ENCODE data around the gene ROCK2. TPM values are rescaled to one million over a fixed set of nuclear protein-coding genes. Genes with fewer than 3 reads are reported as not detected.

ROCK2 gene
- total RNA-seq, 1 experiment from 2014 or later: 38.0 TPM

DNA sequence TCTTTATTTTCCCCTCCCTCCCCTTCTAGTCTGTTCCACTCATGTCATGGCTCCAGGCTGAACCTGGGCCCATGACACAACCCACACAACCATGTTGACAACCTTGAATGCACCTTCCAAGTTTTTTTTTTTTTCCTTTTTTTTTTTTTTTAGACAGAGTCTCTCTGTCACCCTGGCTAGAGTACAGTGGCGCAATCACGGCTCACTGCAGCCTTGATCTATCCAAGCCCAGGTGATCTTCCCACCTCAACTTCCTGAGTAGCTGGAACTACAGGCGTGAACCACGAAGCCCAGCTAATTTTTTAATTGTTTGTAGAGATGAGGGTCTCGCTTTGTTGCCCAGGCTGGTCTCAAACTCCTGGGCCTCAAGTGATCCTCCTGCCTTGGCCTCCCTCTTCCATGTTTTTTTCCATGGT is 21.9 kb upstream of the ROCK2 start:
- no peaks in the 10 kb centered on the region for H4K20me1 ChIP-seq (ENCODE audit: insufficient read depth)
- H3K4me2 ChIP-seq: no peak overlapping the region
- no peak overlapping the region for H3K4me3 ChIP-seq
- CTCF ChIA-PET: interaction anchor here (0.6 kb wide), 1 partner anchor 37 kb away, joined by 3 read pairs; no protein-coding TSS in a partner anchor
- intact Hi-C loops (cut with micrococcal nuclease; ENCODE audit: unreplicated experiment): no loop called here
- no peaks in the 10 kb centered on the region for H3K27me3 ChIP-seq (ENCODE audit: insufficient read depth, low read depth)
- POLR2A ChIA-PET (ENCODE audit: unreplicated experiment): no interaction called here
- H3K36me3 ChIP-seq (ENCODE audit: low read depth): no peaks in the 10 kb centered on the region
- H3K4me1 ChIP-seq (replicated peaks; ENCODE audit: insufficient read depth): peaks cover 14% of the 10 kb centered on the region
- 0 out of 2 replicates have a peak, but pooled peaks cover 4% of the 10 kb centered on the region for H3F3A ChIP-seq (ENCODE audit: insufficient read depth, low read depth)
- no peak overlapping the region for H3K27ac ChIP-seq
- no peak for DNase-seq
- TF ChIP-seq CTCF (conservative IDR thresholded peaks at IDR 0.05) (no peak), EZH2 (IDR thresholded peaks at IDR 0.05; ENCODE audit: low read depth) (no peak)
- H3K9me3 ChIP-seq (ENCODE audit: insufficient read depth, low read depth): no peaks in the 10 kb centered on the region
- no peaks in the 10 kb centered on the region for H3K79me2 ChIP-seq (ENCODE audit: low read depth)
- no peak overlapping the region for H2AFZ ChIP-seq
- BruUV-seq (replicated peaks): no TSS peak
- no peaks in the 10 kb centered on the region for H3K9me2 ChIP-seq (ENCODE audit: insufficient read depth)

DNA sequence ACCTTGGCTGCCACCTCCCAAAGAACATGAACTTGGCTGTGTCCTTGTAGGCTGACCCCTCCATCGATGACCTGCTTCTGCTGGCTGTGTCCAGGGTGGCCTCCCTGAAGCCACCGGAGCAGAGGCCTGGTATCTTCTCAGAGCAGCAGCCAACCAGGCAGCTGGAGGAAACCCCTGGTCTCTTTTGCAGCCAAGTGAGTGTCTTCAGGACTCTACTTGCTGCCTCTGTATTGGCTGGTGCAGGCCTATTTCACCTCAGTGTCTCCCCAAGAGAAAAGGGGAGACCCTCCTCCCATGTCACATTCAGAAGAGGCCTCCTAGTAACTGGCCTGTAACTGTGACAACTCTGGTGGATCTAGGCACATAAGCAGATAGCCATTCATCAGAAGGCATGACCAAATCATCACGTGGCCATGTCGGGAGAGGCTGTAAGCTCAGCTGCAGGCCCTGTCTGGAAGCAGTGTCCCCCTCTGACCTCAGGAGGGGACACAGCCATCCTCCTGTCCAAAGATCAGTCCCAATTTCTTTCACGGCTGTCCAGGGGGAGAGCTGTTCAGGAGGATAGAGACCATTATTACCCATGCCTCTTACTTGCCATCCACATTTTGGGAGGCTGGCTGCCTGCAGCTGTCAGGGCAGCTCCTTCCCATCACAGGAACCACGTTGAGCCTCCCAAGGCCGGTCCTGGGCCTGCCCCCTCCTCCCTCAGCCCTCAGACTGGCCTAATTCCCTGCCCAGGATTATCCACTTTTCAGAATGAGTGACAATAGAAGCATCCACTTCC is 20.9 kb upstream of the ROCK2 start:
- CTCF ChIA-PET: no interaction called here
- Histone ChIP-seq H2AFZ (no peak overlapping the region), H3K4me3 (no peak overlapping the region), H3K9me2 (ENCODE audit: insufficient read depth) (no peaks in the 10 kb centered on the region), H4K20me1 (ENCODE audit: insufficient read depth) (no peaks in the 10 kb centered on the region), H3K27me3 (ENCODE audit: insufficient read depth, low read depth) (no peaks in the 10 kb centered on the region), H3K9me3 (ENCODE audit: insufficient read depth, low read depth) (no peaks in the 10 kb centered on the region), H3K4me2 (no peak overlapping the region), H3K79me2 (ENCODE audit: low read depth) (no peaks in the 10 kb centered on the region), H3K4me1 (replicated peaks; ENCODE audit: insufficient read depth) (peaks cover 3% of the 10 kb centered on the region), H3K36me3 (ENCODE audit: low read depth) (no peaks in the 10 kb centered on the region), H3F3A (ENCODE audit: insufficient read depth, low read depth) (no peaks in the 10 kb centered on the region), H3K27ac (no peak overlapping the region)
- no TSS peak for BruUV-seq (replicated peaks)
- intact Hi-C loops (cut with micrococcal nuclease; ENCODE audit: unreplicated experiment): no loop called here
- POLR2A ChIA-PET (ENCODE audit: unreplicated experiment): no interaction called here
- DNase-seq: no peak
- TF ChIP-seq CTCF (conservative IDR thresholded peaks at IDR 0.05) (no peak), EZH2 (IDR thresholded peaks at IDR 0.05; ENCODE audit: low read depth) (no peak)

GRCh38 chr2:11364565-11364887 is 20.1 kb upstream of the ROCK2 start:
- no peaks in the 10 kb centered on the region for H3K9me3 ChIP-seq (ENCODE audit: insufficient read depth, low read depth)
- POLR2A ChIA-PET (ENCODE audit: unreplicated experiment): no interaction called here
- CTCF ChIA-PET: no interaction called here

More at GRCh38 chr2:11364565-11364887, 20.1 kb upstream of the ROCK2 start:
- BruUV-seq (replicated peaks): no TSS peak
- Histone ChIP-seq H3K9me2 (ENCODE audit: insufficient read depth) (no peaks in the 10 kb centered on the region), H3K4me2 (no peak overlapping the region), H3K4me1 (replicated peaks; ENCODE audit: insufficient read depth) (no peaks in the 10 kb centered on the region), H3K36me3 (ENCODE audit: low read depth) (no peaks in the 10 kb centered on the region), H3F3A (ENCODE audit: insufficient read depth, low read depth) (no peaks in the 10 kb centered on the region), H3K27ac (no peak overlapping the region), H3K79me2 (ENCODE audit: low read depth) (no peaks in the 10 kb centered on the region), H3K4me3 (no peak overlapping the region), H4K20me1 (ENCODE audit: insufficient read depth) (no peaks in the 10 kb centered on the region), H2AFZ (no peak overlapping the region), H3K27me3 (ENCODE audit: insufficient read depth, low read depth) (no peaks in the 10 kb centered on the region)
- intact Hi-C loops (cut with micrococcal nuclease; ENCODE audit: unreplicated experiment): no loop called here
- no peak for DNase-seq
- no peak for TF ChIP-seq CTCF (conservative IDR thresholded peaks at IDR 0.05)
- TF ChIP-seq EZH2 (IDR thresholded peaks at IDR 0.05; ENCODE audit: low read depth): no peak

All from PC-9 (cell line).